WTC11 (cell line): ENCODE measurements around the gene ATF7IP.

Experiments used
- ARID4B ChIP-seq: sonication (generic); formaldehyde crosslinking; IDR thresholded peaks from 2 replicates; pipeline ENCODE4 v1.8.0; 2023; ENCODE audit warnings: missing genetic modification reagents, mild to moderate bottlenecking, borderline replicate concordance
- ATF3 ChIP-seq: sonication (generic); formaldehyde crosslinking; conservative IDR thresholded peaks from 2 replicates; pipeline ENCODE4 v1.8.1; 2022; ENCODE audit warnings: mild to moderate bottlenecking, missing genetic modification reagents
- CREM ChIP-seq: sonication (generic); formaldehyde crosslinking; IDR thresholded peaks from 2 replicates; pipeline ENCODE4 v1.8.1; 2022; ENCODE audit warnings: mild to moderate bottlenecking, missing genetic modification reagents, moderate library complexity
- CTCF ChIP-seq: fragments of 200-600 bp; IDR thresholded peaks from 2 replicates; pipeline ENCODE4 v1.8.0; 2022; ENCODE audit warnings: antibody characterized with exemption
- HMGXB4 ChIP-seq: sonication (generic); formaldehyde crosslinking; IDR thresholded peaks from 2 replicates; pipeline ENCODE4 v1.8.1; 2023; ENCODE audit warnings: mild to moderate bottlenecking, moderate library complexity, missing genetic modification reagents
- MYBL2 ChIP-seq: sonication (generic); formaldehyde crosslinking; IDR thresholded peaks from 2 replicates; pipeline ENCODE4 v1.8.1; 2023; ENCODE audit warnings: mild to moderate bottlenecking, moderate library complexity, missing genetic modification reagents
- NR2C2 ChIP-seq: sonication (generic); formaldehyde crosslinking; IDR thresholded peaks from 2 replicates; pipeline ENCODE4 v1.8.0; 2022; ENCODE audit warnings: mild to moderate bottlenecking, missing genetic modification reagents
- SMAD3 ChIP-seq: sonication (generic); formaldehyde crosslinking; IDR thresholded peaks from 2 replicates; pipeline ENCODE4 v1.8.0; 2022; ENCODE audit warnings: missing genetic modification reagents, mild to moderate bottlenecking, borderline replicate concordance
- SMAD4 ChIP-seq: sonication (generic); formaldehyde crosslinking; IDR thresholded peaks from 2 replicates; pipeline ENCODE4 v1.8.0; 2022; ENCODE audit warnings: mild to moderate bottlenecking, missing genetic modification reagents
- TCF7 ChIP-seq: sonication (generic); formaldehyde crosslinking; IDR thresholded peaks from 2 replicates; pipeline ENCODE4 v1.8.0; 2022; ENCODE audit warnings: mild to moderate bottlenecking, low read depth, missing genetic modification reagents, moderate library complexity
- USF2 ChIP-seq: sonication (generic); formaldehyde crosslinking; IDR thresholded peaks from 2 replicates; pipeline ENCODE4 v1.8.1; 2023; ENCODE audit warnings: mild to moderate bottlenecking, missing genetic modification reagents, moderate library complexity
- ZNF281 ChIP-seq: sonication (generic); formaldehyde crosslinking; IDR thresholded peaks from 2 replicates; pipeline ENCODE4 v1.8.0; 2023; ENCODE audit warnings: mild to moderate bottlenecking, missing genetic modification reagents
- ZNF317 ChIP-seq: sonication (generic); formaldehyde crosslinking; IDR thresholded peaks from 2 replicates; pipeline ENCODE4 v1.8.1; 2023; ENCODE audit warnings: low read depth, mild to moderate bottlenecking, moderate library complexity, missing genetic modification reagents, borderline replicate concordance

- TF ChIP-seq ATF3: no peak
- no peak for TF ChIP-seq NR2C2 (CRISPR knock-in tag)
- no peak for TF ChIP-seq HMGXB4 (CRISPR knock-in tag)
- TF ChIP-seq CTCF: no peak
- TF ChIP-seq TCF7 (CRISPR knock-in tag): no peak
- TF ChIP-seq CREM (CRISPR knock-in tag): no peak
- TF ChIP-seq SMAD4 (CRISPR knock-in tag): no peak
- TF ChIP-seq MYBL2 (CRISPR knock-in tag): no peak
- TF ChIP-seq USF2 (CRISPR knock-in tag): no peak
- TF ChIP-seq ARID4B (CRISPR knock-in tag): no peak
- no peak for TF ChIP-seq ZNF317
- no peak for TF ChIP-seq SMAD3 (CRISPR knock-in tag)
- no peak for TF ChIP-seq ZNF281 (CRISPR knock-in tag)
Observed at GRCh38 chr12:14325716-14326343, 39.7 kb upstream of the ATF7IP start.
